ENCODE data around the gene KCNB1.

KCNB1 gene

DNA sequence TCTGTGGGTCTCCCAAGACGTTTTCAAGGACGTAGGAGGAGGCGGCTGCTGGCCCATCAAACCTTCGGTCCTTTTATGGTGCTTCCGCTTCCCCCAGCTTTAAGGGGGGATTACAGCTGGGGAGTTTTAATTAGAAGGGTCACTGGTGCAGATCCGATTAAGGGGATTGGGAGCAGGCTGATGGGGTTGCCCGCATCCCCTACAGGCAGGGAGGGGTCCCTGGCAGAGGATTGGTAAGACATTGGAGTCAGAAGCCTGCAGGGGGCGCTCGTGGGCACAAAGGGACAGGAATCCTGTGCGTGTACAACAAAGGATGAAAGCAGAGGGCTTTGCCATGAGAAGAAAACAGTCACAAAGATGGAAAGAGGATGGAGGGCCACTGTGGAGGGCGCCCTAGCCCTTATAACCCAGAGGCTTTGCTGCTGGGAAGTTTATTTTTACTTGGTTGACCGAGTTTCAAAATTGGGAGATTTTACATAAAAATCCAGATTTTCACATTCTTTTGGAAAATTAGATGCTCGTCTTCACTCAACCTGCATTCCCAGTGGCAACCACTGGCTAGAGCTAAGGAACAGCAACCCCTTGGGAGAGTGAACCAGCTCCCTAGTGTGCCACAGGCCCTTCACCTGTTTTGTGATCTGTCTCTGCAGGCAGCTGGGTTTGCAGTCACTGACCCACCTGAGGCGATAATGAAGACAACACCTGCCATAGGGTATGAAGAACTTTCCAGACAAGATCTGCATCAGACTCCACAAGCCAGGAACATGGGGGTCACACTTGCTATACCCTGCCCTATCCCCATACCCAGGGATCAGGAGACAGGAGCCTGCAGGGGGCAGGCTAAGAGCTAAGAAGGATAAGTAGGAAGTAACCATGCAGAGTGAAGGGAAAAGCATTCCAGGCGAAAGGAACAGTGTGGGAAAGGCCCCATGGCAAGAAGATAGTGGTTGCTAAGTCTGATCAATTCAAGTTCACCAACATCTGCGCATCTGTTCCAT lies 97.7 kb downstream of the KCNB1 start:
- FAIRE-seq, result no peak

GRCh38 chr20:49381558-49382493 lies 100.6 kb downstream of the KCNB1 start:
- no peak for FAIRE-seq

DNA sequence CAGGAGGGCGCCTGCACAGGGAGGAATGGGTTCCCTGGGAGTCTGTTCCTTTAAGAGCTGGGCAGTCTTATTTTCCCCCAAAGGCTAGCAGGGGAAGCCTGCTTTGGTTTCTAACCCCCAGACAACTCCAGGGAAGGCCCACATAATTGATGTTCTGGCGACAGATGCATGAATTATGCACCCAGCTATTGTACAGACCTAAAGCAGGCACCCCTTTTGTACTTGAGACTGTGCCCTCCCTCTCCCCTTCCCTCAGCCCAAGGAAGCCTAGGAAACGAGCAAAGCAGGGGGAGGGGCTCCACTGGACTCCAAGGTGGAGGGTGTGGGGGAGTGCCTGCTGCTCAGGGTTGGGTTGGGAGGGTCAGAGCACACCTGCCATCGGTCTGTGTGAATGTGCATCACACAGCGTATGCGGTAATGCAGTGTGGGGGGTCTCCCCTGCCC lies 102.1 kb downstream of the KCNB1 start:
- FAIRE-seq, result no peak

GRCh38 chr20:49379338-49379737 lies 103.1 kb downstream of the KCNB1 start:
- FAIRE-seq, result no peak

GRCh38 chr20:49377326-49377725 lies 105.1 kb downstream of the KCNB1 start:
- FAIRE-seq, result no peak

GRCh38 chr20:49375170-49375569 lies 107.3 kb downstream of the KCNB1 start:
- no peak for FAIRE-seq

- no peak for FAIRE-seq
Observed at GRCh38 chr20:49372095-49372734, 110.3 kb downstream of the KCNB1 start.

- FAIRE-seq, result no peak
Observed at GRCh38 chr20:49368596-49368995, 113.9 kb downstream of the KCNB1 start.

DNA sequence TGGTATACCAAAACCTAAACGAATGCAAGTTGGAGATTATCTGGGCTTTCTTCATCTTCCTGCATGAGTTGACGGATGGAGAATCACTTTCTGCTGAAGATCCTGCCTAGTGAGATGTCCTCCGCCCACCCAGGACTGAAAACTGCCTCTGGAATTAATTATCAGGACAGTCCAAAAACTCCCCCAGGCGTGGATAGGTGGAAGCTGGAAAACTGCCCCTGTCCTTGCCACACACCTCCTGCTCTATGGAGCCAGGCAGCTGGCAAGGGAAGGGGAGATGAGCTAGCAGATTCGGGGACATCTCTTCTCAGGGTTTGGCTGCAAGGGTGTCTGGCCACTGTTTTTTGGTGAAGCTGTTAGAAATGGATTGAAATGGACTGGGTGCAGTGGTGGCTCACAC lies 115.4 kb downstream of the KCNB1 start:
- no peak for FAIRE-seq

- FAIRE-seq, result no peak
Observed at GRCh38 chr20:49366687-49367086, 115.8 kb downstream of the KCNB1 start.

DNA sequence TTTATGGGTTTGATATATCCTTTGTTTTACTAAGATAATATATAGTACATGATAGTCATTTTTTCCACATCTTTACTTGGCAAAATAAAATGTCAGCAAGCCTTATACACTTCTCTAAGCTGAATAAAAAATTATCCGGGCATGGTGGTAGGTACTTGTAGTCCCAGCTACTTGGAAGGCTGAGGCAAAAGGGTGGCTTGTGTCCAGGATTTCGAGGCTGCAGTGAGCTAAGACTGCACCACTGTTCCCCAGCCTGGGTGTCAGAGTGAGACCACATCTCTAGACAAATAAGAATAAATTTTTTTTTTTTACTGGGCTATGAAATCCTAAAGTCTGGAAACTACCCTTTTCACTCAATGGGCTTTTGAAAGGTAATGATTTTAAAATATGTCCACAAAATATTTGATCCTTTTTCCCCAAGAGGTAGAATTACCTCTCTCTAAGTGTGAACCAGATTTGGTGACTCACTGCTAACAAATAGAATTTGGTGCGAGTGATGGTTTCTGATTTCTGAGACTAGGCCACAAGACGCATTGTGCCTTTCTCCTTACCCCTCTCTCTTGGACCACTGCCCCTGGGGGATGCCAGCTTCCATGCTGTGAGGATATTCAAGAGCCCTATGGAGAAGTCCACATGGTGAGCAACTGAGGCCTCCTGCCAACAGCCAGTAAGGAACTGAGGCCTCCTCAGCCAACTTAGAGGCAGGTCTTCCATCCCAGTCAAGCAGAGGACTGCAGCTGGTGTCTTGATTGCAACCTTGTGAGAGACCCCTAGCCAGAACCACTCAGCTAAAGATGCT lies 120.4 kb downstream of the KCNB1 start:
- FAIRE-seq, result no peak

DNA sequence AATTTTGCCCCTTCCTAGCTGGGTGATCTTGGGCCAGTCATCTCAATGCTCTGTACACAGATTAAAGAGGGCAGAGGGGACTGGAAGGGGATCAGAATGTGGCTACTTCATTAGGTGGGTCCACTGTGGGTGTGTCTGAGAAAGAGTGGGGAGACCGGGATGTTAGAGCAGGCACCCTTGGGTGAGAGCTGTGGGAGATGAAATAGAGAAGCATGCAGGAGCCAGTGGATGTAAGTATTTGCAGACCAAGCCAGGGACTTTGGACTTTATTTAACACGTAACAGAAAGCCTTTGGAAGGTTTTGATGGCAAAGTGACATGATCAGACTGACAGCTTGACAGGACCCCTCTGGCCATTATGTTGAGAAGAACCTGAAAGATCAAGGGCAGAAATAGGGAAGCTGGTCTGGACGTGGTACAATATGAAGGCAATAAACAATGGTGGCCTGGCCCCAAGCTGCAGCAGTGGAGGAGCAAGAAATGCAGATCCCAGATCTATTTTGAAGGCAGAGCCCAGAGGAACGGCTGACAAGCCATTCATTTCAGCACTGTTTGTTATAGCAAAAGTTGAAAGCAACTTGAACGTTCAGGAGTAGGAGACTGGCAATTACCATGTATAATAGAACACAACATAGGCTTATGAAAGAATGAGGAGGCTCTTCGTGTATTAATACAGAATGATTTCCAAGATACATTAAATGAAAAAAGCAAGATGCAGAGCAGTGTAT lies 122.1 kb downstream of the KCNB1 start:
- FAIRE-seq, result no peak

DNA sequence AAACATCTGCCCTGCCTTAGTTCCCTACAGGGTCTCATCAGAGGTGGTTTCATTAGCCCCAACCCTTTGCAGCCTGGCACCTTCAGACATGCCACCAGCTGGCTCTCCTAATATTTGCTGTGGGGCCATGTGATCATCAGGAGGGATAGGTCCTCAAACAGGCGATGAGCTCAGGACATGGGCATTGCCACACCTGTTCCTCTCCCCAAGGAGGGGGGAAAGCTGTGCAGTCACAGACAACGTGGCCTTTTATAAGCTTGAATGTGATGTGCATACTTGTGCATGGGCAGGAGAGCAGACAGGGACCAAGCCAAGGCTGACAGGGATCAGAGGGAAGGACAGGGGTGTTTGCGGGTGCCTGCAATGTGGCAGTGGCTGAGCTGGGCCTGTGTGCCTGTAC lies 125.8 kb downstream of the KCNB1 start:
- FAIRE-seq, result no peak

DNA sequence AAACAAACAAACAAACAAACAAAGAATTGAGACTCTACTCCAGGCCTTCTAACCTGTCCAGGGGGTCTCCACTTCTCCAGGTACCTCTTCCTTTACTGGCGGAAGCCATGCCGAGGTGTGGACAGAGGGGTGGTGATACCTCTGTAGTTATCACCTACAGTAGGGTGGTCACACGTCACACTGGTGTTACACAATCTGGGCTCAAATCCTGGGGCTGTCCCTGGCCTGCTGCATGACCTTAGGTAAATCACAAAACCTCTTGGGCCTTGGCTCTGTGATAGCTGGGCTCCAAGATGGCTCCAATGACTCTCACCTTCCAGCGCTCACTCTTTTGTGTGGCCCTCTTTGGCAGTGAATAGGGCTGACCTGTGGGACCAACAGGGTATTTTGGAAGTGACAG lies 127.8 kb downstream of the KCNB1 start:
- FAIRE-seq, result no peak

GRCh38 chr20:49353348-49353747 lies 129.1 kb downstream of the KCNB1 start:
- FAIRE-seq, result no peak

DNA sequence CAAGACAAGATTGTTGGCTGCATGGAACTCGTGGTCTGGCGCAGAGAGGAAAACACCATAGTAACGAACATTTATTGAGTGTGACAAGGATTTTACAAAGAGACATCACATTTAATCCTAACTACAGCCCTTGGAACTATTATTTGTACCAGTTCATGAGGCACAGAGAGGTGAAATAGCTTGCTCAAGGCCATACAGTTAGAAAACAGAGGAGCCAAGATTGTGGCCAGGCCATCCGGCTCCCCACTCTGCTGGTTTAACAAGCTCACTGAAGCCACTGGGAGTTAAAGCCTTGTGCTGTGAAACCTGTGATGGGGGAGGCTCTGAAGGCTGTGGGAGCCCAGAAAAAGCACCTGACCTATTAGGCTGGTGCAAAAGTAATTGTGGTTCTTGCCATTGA lies 129.7 kb downstream of the KCNB1 start:
- FAIRE-seq, result no peak

DNA sequence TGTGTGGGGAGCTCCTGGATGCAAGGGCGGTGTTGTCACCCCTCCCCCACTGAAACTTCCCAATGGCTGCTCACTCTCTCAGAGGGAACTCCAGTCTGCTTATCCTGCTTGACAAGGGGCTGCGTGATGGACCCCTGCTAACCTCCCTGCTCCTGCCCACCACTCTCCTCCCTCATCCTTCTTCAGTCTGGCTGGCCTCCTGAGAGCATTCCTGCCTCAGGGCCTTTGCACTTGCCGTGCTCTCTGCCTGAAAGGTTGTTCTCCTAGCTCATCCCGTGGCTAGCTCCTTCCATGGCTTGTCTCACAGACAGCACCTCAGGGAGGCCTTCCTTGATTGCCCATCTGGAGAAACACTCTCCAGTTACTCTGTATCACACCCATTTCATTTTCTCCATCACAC lies 130.7 kb downstream of the KCNB1 start:
- FAIRE-seq, result no peak

DNA sequence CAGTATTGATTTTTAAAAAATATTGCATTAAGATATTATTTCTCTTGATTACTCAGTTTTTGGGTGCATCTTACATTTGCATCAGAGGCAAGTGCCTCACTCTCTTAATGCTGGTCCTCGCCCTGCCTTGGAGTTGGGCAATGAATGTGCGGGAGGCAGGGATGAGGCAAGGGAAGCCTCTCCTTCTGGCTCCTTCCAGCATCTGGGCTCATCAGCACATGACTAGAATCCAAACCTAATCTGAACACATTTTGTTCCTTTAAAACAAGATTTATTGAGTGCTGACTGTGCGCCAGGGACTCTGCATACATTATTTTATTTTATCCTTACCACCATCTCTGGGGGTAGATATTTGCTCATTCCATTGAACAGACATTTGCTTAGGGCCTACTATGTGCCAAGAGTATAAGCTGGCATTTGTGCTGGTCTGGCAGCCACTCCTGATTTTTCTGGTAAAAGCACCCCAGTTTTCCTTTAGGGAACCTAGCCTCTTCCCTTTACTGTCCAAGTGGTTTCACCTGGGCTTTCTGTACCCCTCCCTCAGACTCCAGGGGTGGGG lies 132.7 kb downstream of the KCNB1 start:
- no peak for FAIRE-seq

DNA sequence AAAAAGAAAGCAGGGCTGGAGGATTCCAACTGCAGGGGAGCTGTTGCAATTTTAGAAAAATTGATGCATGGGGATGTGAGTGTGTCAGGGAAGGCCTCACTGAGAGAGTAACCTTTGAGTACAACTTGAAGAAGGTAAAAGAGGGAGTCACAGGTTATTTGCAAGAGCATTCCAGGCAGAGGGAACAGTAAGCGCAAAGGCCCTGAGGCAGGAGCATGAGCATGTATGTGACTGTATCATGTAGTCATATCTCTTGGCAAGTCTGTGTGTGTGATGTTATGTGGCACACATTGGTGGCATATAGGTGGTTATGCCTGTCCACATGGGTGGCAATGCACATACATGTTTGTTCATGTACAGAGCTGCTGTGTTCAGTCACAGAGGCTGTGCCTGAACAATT lies 133.4 kb downstream of the KCNB1 start:
- FAIRE-seq, result no peak

- FAIRE-seq, result no peak
Observed at GRCh38 chr20:49348563-49348962, 133.9 kb downstream of the KCNB1 start.

DNA sequence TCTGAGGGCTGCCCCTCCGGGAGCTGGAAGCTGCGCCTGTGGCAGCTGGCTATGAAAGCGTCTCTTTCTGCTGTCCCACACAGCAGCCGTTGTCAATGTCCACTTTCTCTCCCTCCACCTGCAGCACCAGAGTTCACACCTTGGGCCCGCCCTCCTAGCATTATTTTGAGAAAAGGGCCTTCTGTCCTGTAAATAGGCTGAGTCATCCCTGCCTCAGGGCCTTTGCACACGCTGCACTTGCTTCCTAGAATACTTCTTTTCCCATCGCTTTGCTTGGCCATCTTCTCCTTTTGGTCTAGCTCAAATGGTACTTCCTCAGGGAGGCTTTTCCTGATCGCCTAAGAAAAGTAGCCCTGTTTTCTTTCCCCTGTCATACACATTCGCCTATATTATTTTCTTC lies 135.3 kb downstream of the KCNB1 start:
- no peak for FAIRE-seq
